Effector memory CD4-positive, alpha-beta T cell (primary cell): ENCODE data around the gene MIAT.
"Not testable (repeated sequence)": the region's sequence is repeated elsewhere in the genome, so short reads cannot be mapped to it uniquely, and the experiment has no call there.

Experiments used
- DNase-seq, 3 donors: peaks; one replicate each; pipeline ENCODE4 v3.0.0-alpha.2; 2020
- H3K27ac ChIP-seq: 2 replicates; pipeline ENCODE4 v1.7.0; 2013; ENCODE audit warnings: mild to moderate bottlenecking, low read length, moderate library complexity; ENCODE audit not compliant: insufficient read depth, poor library complexity, severe bottlenecking
- H3K27me3 ChIP-seq: replicated peaks from 2 replicates; pipeline ENCODE4 v1.7.0; 2013; ENCODE audit warnings: mild to moderate bottlenecking, low read length; ENCODE audit not compliant: insufficient read depth, control insufficient read depth, poor library complexity, severe bottlenecking
- H3K36me3 ChIP-seq: 2 replicates; pipeline ENCODE4 v1.7.0; 2013; ENCODE audit warnings: mild to moderate bottlenecking, low read length, moderate library complexity; ENCODE audit not compliant: control insufficient read depth, insufficient read depth
- H3K4me1 ChIP-seq: 2 replicates; pipeline ENCODE4 v1.7.0; 2013; ENCODE audit warnings: low read length, mild to moderate bottlenecking; ENCODE audit not compliant: control insufficient read depth, insufficient read depth, poor library complexity, severe bottlenecking
- H3K4me3 ChIP-seq: 2 replicates; pipeline ENCODE4 v1.7.0; 2013; ENCODE audit warnings: low read length, low read depth, mild to moderate bottlenecking; ENCODE audit not compliant: insufficient read depth, poor library complexity, severe bottlenecking
- H3K9me3 ChIP-seq: 2 replicates; pipeline ENCODE4 v1.7.0; 2013; ENCODE audit warnings: mild to moderate bottlenecking, low read length, moderate library complexity; ENCODE audit not compliant: control insufficient read depth

MIAT gene

DNA sequence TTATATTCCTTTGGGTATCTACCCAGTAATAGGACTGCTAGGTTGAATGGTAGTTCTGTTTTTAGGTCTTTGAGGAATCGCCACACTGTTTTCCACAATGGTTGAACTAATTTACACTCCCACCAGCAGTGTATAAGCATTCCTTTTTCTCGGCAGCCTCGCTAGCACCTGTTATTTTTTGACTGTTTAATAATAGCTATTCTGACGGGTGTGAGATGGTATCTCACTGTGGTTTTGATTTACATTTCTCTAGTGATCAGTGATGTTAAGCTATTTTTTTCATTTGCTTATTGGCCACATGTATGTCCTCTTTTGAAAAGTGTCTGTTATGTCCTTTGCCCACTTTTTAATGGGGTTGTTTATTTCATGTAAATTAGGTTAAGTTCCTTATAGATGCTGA, 48.0 kb downstream of the MIAT start:
- H3K9me3 ChIP-seq, H3K4me3 ChIP-seq, DNase-seq, H3K4me1 ChIP-seq, H3K27ac ChIP-seq, H3K27me3 ChIP-seq: not testable (repeated sequence)
- peaks cover 20% of the 10 kb centered on the region for H3K36me3 ChIP-seq

DNA sequence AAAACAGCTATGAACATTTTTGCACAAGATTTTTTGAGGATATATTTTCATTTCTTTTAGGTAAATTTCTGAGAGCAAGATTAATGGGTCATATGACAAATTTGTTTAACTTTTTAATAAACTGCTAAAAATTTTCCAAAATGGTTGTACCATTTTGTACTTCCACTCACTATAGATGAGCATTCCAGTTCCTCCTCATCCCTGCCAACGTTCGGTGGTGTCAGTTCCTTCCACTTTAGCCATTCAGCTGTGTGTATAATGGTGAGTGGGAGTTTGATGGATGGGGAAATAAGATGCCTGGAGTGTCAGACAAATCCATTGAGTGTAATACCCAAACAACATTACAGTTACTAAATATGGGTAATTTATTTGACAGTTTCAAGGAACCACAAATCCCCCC, 49.7 kb downstream of the MIAT start:
- Histone ChIP-seq H3K4me1 (no peaks in the 10 kb centered on the region), H3K27me3 (no peaks in the 10 kb centered on the region), H3K36me3 (peaks cover 25% of the 10 kb centered on the region), H3K9me3 (no peaks in the 10 kb centered on the region), H3K27ac (no peak overlapping the region), H3K4me3 (no peak overlapping the region)
- DNase-seq = no peak

DNA sequence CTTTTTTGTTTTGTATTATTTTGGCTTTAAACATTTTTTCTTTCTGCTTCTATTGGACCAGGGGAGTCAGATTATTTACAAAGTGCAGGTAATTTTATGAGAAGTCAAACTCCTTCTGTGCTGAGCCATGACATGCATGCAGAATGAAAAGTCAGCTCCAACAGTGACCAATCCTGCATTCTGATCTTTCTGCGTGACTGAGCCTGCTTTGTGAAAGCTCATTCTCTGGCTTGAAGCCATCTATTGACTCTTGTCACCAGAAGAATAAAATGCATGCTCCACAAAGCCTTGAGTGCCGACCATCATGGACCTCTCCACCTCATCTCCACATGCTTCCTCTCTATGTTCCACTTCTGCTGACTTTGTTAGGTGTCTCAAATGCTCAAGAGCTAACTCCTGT, 50.2 kb downstream of the MIAT start:
- Histone ChIP-seq H3K27ac (no peak overlapping the region), H3K27me3 (no peaks in the 10 kb centered on the region), H3K9me3 (no peaks in the 10 kb centered on the region), H3K4me1 (no peaks in the 10 kb centered on the region), H3K36me3 (peaks cover 25% of the 10 kb centered on the region), H3K4me3 (no peak overlapping the region)
- no peak for DNase-seq

DNA sequence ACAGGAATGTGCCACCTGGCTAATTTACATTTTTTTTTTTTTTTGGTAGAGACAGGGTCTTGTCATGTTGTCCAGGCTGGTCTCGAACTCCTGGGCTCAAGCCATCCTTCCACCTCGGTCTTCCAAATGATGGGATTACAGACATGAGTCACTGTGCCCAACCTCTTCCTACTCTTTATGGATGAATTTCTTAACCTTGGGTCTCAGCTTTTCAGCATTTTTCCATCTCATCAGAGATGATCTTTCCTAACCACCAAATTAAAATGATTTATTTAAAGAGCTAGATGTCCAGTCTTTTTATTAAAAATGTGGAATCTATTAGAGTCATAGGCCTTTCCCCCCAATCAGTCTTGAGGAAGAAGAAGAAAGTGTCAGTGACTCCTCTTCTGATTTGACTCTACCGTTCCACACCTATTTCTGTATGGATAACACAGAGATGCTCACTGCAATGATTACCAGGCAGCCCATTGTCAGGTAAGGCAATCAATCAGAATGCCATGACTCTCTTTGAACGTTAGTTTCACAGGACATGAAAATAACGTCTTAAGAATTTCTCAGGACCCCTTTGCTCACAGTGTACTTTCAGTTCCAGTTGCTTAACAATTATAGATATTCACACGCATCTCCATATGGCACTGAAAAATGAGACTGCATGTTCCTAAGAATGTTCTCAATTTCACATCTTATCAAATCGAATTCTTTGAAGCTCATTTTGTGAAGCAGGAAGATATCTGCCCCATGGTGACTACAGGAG, 51.0 kb downstream of the MIAT start:
- Histone ChIP-seq H3K9me3 (no peaks in the 10 kb centered on the region), H3K4me1 (no peaks in the 10 kb centered on the region), H3K27ac (no peak overlapping the region), H3K36me3 (peaks cover 25% of the 10 kb centered on the region), H3K27me3 (no peaks in the 10 kb centered on the region), H3K4me3 (no peak overlapping the region)
- no peak for DNase-seq

DNA sequence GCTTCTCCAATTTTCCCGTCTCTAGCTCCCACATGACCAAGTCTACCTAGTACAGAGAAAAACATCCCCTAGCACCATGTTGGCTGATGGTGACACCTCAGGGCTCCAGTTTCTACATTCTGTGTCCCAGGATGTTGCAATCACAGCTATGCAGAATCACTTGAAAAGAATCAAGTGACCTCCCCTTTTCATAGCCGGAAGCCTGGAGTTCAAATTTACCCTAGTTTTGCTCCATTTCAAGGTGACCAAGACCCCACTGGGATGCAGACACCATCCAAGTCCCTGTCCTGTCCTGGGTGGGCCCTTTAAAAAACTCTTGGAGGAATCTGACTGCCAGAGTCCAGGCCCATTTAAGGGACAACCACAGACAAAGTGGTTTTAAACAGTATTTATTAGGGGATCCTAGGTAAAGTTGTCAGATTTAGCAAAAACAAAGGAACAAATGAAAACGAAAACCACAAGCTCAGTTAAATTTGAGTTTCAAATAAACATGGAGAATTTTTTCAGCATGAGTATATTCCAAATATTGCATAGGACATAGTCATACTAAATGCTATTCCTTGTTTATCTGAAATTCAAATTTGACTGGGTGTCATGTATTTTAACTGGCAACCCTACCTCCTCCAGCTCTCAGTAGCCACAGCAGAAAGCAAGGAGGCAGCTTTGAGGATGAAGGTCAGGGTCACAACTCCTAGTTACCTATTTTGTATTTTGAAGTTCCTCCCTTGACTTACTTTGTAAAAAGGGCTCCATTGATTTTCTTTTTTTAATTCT, 52.4 kb downstream of the MIAT start:
- H3K4me3 ChIP-seq = no peak overlapping the region
- H3K9me3 ChIP-seq = no peaks in the 10 kb centered on the region
- H3K4me1 ChIP-seq = no peaks in the 10 kb centered on the region
- H3K27me3 ChIP-seq = no peaks in the 10 kb centered on the region
- DNase-seq = no peak
- H3K27ac ChIP-seq = no peak overlapping the region
- H3K36me3 ChIP-seq = peaks cover 31% of the 10 kb centered on the region

DNA sequence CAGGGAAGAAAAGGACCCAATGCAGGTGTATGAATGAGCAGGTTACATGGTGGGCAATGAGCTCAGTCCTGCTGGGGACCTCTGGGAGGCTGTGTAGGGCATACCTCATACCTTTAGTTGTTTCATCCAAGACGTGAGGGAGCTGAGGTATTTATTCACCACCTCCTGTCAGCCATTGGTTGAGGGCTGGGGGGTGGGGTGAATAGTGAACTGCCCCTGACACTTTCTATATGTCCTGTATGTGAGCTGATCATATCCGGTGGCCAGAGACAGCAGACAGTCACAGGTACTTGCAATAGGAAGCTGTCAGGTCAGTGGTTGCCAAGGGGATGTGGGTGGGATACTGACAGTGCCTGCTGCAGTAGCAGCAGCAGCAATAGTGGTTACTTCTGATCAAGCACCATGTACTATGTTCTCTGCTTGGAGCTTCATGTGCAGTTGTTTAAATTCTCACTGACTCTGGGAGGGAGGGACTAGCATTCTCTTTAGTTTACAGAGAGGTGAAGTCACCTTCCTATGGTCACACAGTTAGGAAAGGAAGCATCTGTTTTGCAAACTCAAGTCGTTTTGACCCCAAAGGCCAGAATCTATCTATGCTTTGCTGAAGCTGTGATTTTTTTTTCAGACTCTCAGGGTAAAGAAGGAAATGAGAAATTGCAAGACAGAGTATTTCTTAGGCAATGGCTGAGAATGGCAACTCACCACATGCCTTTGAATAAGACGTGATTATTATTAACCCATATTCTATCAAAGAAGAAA, 54.0 kb downstream of the MIAT start:
- no peak overlapping the region for H3K27ac ChIP-seq
- H3K4me3 ChIP-seq = no peak overlapping the region
- no peaks in the 10 kb centered on the region for H3K4me1 ChIP-seq
- H3K9me3 ChIP-seq = no peaks in the 10 kb centered on the region
- H3K36me3 ChIP-seq = peaks cover 34% of the 10 kb centered on the region
- H3K27me3 ChIP-seq = no peaks in the 10 kb centered on the region
- no peak for DNase-seq

DNA sequence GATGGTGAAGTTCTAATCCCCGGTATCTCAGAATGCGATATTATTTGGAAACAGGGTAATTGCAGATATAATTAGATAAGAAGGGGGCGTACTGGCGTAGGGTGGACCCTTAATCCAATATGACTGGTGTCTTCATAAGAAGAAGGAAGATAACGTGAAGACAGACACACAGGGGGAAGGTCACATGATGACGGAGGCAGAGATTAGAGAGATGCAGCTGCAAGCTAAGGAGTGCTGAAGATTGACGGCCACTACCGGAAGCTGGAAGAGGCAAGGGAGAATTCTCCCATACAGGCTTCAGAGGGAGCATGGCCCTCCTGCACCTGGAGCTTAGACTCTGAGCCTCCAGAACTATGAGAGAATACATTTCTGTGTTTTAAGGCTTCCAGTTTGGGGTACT, 54.8 kb downstream of the MIAT start:
- no peak overlapping the region for H3K4me3 ChIP-seq
- no peaks in the 10 kb centered on the region for H3K9me3 ChIP-seq
- no peaks in the 10 kb centered on the region for H3K27me3 ChIP-seq
- no peak overlapping the region for H3K27ac ChIP-seq
- H3K36me3 ChIP-seq = peaks cover 33% of the 10 kb centered on the region
- no peaks in the 10 kb centered on the region for H3K4me1 ChIP-seq
- no peak for DNase-seq

DNA sequence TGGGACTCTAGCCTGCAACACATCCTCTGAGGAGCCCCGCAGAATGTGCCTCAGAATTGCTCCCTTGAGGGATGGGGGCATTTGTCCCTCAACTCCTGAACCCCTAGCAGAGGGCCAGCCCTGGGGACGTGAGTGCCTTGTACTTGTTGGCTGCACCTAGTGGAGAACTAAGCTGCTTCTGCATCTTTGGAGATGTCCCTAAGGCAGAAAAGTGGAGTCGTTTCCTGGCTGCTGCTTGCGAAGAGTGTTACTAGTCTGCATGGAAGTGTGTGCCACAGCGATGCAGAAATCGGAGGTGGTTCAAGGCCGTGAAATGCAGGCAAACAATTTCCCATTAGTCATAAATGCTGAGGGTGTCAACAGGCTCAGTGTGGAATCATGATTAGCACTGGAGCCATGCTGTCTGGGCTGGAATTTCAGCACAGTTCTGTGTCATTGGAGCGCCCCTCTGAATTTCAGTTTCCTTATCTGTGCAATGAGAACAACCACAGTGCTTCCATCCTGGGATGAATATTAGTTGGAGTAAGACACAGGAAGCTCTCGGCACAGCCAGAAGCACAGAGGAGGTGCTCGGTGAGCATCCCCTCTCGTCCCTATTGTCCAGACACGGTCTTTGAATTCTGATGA, 56.5 kb downstream of the MIAT start:
- Histone ChIP-seq H3K27ac (no peak overlapping the region), H3K36me3 (peaks cover 41% of the 10 kb centered on the region), H3K27me3 (no peaks in the 10 kb centered on the region), H3K4me1 (no peaks in the 10 kb centered on the region), H3K9me3 (no peaks in the 10 kb centered on the region), H3K4me3 (no peak overlapping the region)
- DNase-seq = no peak

DNA sequence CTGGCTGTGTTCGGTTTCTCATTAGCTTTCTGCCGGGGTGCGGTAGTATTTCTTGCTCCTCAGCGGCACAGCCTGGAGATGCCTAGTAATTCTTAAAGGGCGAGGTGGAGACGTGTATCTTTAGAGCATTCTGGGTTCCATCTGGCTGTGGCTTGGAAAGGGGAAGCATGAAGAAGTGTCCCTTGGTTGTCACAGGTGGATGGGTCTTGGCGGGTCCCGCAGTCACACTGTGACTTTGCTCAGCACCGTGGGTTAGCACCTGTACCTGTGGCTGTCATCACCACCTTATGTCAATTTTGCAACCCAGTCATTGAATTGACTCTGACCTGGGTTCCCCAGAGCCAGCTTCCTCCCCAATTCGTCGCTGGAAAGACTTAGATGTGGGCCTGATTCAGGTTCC, 57.6 kb downstream of the MIAT start:
- H3K27ac ChIP-seq = no peak overlapping the region
- no peaks in the 10 kb centered on the region for H3K27me3 ChIP-seq
- no peak overlapping the region for H3K4me3 ChIP-seq
- H3K9me3 ChIP-seq = no peaks in the 10 kb centered on the region
- no peaks in the 10 kb centered on the region for H3K4me1 ChIP-seq
- no peak for DNase-seq
- H3K36me3 ChIP-seq = peaks cover 39% of the 10 kb centered on the region
